GM23338 (cell line): ENCODE data around the gene REST. TPM values are rescaled to one million over a fixed set of nuclear protein-coding genes. Genes with fewer than 3 reads are reported as not detected.
A peak's percentile ranks its signal among the peaks of the same experiment; 100 is the strongest.

ENCODE experiments used
- ATAC-seq: fragments of 200-7000 bp; cut with Tn5 transposase; 3 replicates; pipeline ENCODE4 v1.9.1; 2020
- DNase-seq: peaks from one replicate; pipeline ENCODE4 v3.0.0-alpha.2; 2015; ENCODE audit warnings: low spot score
- H2AFZ ChIP-seq: fragments of 200-600 bp; sonication (generic); 2 replicates; pipeline ENCODE4 v1.8.0; 2016; ENCODE audit warnings: antibody characterized with exemption, mild to moderate bottlenecking, moderate library complexity
- H3F3A ChIP-seq: fragments of 200-600 bp; sonication (generic); replicated peaks from 2 replicates; pipeline ENCODE4 v1.8.0; 2017; ENCODE audit warnings: antibody characterized with exemption, mixed run types, low read depth
- H3K27ac ChIP-seq: fragments of 200-600 bp; sonication (generic); 2 replicates; pipeline ENCODE4 v1.6.1; 2016; ENCODE audit warnings: low read depth
- H3K27me3 ChIP-seq: fragments of 200-600 bp; sonication (generic); 2 replicates; pipeline ENCODE4 v1.8.0; 2016; ENCODE audit warnings: mild to moderate bottlenecking, mixed run types, moderate library complexity; ENCODE audit not compliant: insufficient read depth
- H3K36me3 ChIP-seq: fragments of 200-600 bp; sonication (generic); 2 replicates; pipeline ENCODE4 v1.8.0; 2016; ENCODE audit warnings: mild to moderate bottlenecking; ENCODE audit not compliant: insufficient read depth
- H3K4me1 ChIP-seq: fragments of 200-600 bp; sonication (generic); 2 replicates; pipeline ENCODE4 v1.8.0; 2016; ENCODE audit warnings: mild to moderate bottlenecking, moderate library complexity; ENCODE audit not compliant: insufficient read depth
- H3K4me2 ChIP-seq: fragments of 200-600 bp; sonication (generic); 2 replicates; pipeline ENCODE4 v1.7.1; 2017; ENCODE audit warnings: mixed run types
- H3K4me3 ChIP-seq: fragments of 200-600 bp; sonication (generic); 2 replicates; pipeline ENCODE4 v1.6.1; 2016; ENCODE audit warnings: mixed run types
- H3K79me2 ChIP-seq: fragments of 200-600 bp; sonication (generic); replicated peaks from 2 replicates; pipeline ENCODE4 v1.8.0; 2017; ENCODE audit warnings: mild to moderate bottlenecking; ENCODE audit not compliant: insufficient read depth
- H3K9me2 ChIP-seq: fragments of 200-600 bp; sonication (generic); 2 replicates; pipeline ENCODE4 v1.8.0; 2017; ENCODE audit not compliant: insufficient read depth
- H4K20me1 ChIP-seq: fragments of 200-600 bp; sonication (generic); replicated peaks from 2 replicates; pipeline ENCODE4 v1.8.0; 2017; ENCODE audit warnings: mild to moderate bottlenecking; ENCODE audit not compliant: insufficient read depth
- H3K27ac Mint-ChIP-seq: 2 replicates; pipeline ENCODE4 v1.8.0; 2020; ENCODE audit warnings: inconsistent platforms, mild to moderate bottlenecking, moderate library complexity, mixed read lengths
- H3K27me3 Mint-ChIP-seq: 3 replicates; pipeline ENCODE4 v1.8.0; 2022; ENCODE audit warnings: low read depth, mild to moderate bottlenecking, moderate library complexity, mixed read lengths, inconsistent platforms; ENCODE audit not compliant: insufficient read depth, poor library complexity
- H3K36me3 Mint-ChIP-seq: 3 replicates; pipeline ENCODE4 v1.8.0; 2021; ENCODE audit warnings: low read depth, mild to moderate bottlenecking, inconsistent platforms, moderate library complexity, mixed read lengths
- H3K4me1 Mint-ChIP-seq: 3 replicates; pipeline ENCODE4 v1.8.0; 2020; ENCODE audit warnings: mild to moderate bottlenecking, inconsistent platforms, mixed read lengths
- H3K4me3 Mint-ChIP-seq: 3 replicates; pipeline ENCODE4 v1.8.0; 2021; ENCODE audit warnings: moderate library complexity, mild to moderate bottlenecking, inconsistent platforms, mixed read lengths
- H3K9me3 Mint-ChIP-seq: 3 replicates; pipeline ENCODE4 v1.8.0; 2020; ENCODE audit warnings: moderate library complexity, mild to moderate bottlenecking, inconsistent platforms, mixed read lengths
- CREB1 ChIP-seq: fragments of 250-450 bp; sonication (Bioruptor Pico); IDR thresholded peaks from 2 replicates; pipeline ENCODE4 v1.5.0; 2020; ENCODE audit warnings: low read depth, mild to moderate bottlenecking, moderate library complexity
- JUNB ChIP-seq: IDR thresholded peaks from one replicate; pipeline ENCODE4 v1.6.1; 2016; ENCODE audit warnings: antibody characterized with exemption; ENCODE audit not compliant: unreplicated experiment
- POLR2AphosphoS5 ChIP-seq: IDR thresholded peaks from 2 replicates; pipeline ENCODE4 v1.6.1; 2016; ENCODE audit warnings: antibody characterized with exemption, low read depth
- ZNF114 ChIP-seq: fragments of 250-450 bp; sonication (Bioruptor Pico); IDR thresholded peaks from 2 replicates; pipeline ENCODE4 v1.5.0; 2020; ENCODE audit warnings: mild to moderate bottlenecking, moderate library complexity
- ZNF331 ChIP-seq: fragments of 250-450 bp; sonication (Bioruptor Pico); IDR thresholded peaks from 2 replicates; pipeline ENCODE4 v1.5.0; 2020; ENCODE audit warnings: low read depth, mild to moderate bottlenecking, moderate library complexity
- polyA plus RNA-seq: library from polyadenylated mRNA; unstranded; fragments of >200 nt; fragmentation: Nextera tagmentation; extraction: Ambion mirVana; gene quantifications from 2 replicates; pipeline ENCODE4 v1.2.1, GENCODE V29; 2016
- total RNA-seq: library from RNA; depleted of rRNA; stranded (reverse); fragments of >200 nt; shearing (Covaris generic); gene quantifications from 2 replicates; pipeline ENCODE4 v1.2.3, GENCODE V29; 2014
- TF ChIP-seq, protein P1 (sequence below): fragments of 250-450 bp; sonication (Bioruptor Pico); IDR thresholded peaks from 2 replicates; pipeline ENCODE4 v1.5.0; 2020; ENCODE audit warnings: mild to moderate bottlenecking, moderate library complexity
- TF ChIP-seq, protein P2 (sequence below), 2 experiments: fragments of 200-600 bp in 1 of 2; sonication (generic) in 1 of 2; conservative IDR thresholded peaks; 2 replicates each; pipeline versions ENCODE4 v1.5.1 to v1.6.1; 2016 to 2017; ENCODE audit warnings: antibody characterized with exemption in 2 of 2, low read depth in 2 of 2, mild to moderate bottlenecking in 2 of 2, moderate library complexity in 1 of 2

Gene REST
- total and polyA plus RNA-seq, 2 experiments from 2014 or later: 44.7 to 61.5 TPM

DNA sequence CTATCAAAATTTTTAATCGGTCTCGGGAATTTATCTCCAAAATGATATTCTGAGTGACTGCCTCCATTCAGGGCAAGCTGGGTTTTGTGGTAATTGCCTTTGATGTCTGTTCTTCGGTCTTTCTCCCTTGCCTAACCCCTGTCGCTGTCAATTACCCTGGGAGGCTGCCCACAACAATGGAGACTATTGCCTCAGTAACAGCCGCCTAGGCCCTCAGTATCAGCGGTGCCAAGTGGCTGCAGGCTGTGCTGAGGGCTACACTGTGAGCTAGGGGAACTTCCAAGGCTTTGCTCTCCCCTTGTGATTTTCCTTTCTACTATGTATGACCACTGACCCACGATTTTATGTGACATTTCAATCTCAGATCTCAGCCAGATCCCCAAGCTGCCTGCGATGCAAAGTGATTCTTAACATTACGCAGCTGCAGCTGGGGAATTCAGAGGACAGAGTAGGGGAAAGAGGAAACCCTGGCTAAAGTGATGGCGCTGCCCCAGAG is 36.3 kb upstream of the REST start (continued):
- TF ChIP-seq, protein P1, sequence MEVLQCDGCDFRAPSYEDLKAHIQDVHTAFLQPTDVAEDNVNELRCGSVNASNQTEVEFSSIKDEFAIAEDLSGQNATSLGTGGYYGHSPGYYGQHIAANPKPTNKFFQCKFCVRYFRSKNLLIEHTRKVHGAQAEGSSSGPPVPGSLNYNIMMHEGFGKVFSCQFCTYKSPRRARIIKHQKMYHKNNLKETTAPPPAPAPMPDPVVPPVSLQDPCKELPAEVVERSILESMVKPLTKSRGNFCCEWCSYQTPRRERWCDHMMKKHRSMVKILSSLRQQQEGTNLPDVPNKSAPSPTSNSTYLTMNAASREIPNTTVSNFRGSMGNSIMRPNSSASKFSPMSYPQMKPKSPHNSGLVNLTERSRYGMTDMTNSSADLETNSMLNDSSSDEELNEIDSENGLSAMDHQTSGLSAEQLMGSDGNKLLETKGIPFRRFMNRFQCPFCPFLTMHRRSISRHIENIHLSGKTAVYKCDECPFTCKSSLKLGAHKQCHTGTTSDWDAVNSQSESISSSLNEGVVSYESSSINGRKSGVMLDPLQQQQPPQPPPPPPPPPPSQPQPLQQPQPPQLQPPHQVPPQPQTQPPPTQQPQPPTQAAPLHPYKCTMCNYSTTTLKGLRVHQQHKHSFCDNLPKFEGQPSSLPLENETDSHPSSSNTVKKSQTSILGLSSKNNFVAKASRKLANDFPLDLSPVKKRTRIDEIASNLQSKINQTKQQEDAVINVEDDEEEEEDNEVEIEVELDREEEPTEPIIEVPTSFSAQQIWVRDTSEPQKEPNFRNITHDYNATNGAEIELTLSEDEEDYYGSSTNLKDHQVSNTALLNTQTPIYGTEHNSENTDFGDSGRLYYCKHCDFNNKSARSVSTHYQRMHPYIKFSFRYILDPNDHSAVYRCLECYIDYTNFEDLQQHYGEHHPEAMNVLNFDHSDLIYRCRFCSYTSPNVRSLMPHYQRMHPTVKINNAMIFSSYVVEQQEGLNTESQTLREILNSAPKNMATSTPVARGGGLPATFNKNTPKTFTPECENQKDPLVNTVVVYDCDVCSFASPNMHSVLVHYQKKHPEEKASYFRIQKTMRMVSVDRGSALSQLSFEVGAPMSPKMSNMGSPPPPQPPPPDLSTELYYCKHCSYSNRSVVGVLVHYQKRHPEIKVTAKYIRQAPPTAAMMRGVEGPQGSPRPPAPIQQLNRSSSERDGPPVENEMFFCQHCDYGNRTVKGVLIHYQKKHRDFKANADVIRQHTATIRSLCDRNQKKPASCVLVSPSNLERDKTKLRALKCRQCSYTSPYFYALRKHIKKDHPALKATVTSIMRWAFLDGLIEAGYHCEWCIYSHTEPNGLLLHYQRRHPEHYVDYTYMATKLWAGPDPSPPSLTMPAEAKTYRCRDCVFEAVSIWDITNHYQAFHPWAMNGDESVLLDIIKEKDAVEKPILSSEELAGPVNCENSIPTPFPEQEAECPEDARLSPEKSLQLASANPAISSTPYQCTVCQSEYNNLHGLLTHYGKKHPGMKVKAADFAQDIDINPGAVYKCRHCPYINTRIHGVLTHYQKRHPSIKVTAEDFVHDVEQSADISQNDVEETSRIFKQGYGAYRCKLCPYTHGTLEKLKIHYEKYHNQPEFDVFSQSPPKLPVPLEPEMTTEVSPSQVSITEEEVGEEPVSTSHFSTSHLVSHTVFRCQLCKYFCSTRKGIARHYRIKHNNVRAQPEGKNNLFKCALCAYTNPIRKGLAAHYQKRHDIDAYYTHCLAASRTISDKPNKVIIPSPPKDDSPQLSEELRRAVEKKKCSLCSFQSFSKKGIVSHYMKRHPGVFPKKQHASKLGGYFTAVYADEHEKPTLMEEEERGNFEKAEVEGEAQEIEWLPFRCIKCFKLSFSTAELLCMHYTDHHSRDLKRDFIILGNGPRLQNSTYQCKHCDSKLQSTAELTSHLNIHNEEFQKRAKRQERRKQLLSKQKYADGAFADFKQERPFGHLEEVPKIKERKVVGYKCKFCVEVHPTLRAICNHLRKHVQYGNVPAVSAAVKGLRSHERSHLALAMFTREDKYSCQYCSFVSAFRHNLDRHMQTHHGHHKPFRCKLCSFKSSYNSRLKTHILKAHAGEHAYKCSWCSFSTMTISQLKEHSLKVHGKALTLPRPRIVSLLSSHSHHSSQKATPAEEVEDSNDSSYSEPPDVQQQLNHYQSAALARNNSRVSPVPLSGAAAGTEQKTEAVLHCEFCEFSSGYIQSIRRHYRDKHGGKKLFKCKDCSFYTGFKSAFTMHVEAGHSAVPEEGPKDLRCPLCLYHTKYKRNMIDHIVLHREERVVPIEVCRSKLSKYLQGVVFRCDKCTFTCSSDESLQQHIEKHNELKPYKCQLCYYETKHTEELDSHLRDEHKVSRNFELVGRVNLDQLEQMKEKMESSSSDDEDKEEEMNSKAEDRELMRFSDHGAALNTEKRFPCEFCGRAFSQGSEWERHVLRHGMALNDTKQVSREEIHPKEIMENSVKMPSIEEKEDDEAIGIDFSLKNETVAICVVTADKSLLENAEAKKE (CRISPR knock-in tag): no peak
- TF ChIP-seq ZNF331 (CRISPR knock-in tag) (no peak), JUNB (no peak), CREB1 (CRISPR knock-in tag) (no peak)
- TF ChIP-seq, protein P2, sequence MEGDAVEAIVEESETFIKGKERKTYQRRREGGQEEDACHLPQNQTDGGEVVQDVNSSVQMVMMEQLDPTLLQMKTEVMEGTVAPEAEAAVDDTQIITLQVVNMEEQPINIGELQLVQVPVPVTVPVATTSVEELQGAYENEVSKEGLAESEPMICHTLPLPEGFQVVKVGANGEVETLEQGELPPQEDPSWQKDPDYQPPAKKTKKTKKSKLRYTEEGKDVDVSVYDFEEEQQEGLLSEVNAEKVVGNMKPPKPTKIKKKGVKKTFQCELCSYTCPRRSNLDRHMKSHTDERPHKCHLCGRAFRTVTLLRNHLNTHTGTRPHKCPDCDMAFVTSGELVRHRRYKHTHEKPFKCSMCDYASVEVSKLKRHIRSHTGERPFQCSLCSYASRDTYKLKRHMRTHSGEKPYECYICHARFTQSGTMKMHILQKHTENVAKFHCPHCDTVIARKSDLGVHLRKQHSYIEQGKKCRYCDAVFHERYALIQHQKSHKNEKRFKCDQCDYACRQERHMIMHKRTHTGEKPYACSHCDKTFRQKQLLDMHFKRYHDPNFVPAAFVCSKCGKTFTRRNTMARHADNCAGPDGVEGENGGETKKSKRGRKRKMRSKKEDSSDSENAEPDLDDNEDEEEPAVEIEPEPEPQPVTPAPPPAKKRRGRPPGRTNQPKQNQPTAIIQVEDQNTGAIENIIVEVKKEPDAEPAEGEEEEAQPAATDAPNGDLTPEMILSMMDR (conservative IDR thresholded peaks at IDR 0.05; ENCODE audit: low read depth in 2 of 2): no peak

DNA sequence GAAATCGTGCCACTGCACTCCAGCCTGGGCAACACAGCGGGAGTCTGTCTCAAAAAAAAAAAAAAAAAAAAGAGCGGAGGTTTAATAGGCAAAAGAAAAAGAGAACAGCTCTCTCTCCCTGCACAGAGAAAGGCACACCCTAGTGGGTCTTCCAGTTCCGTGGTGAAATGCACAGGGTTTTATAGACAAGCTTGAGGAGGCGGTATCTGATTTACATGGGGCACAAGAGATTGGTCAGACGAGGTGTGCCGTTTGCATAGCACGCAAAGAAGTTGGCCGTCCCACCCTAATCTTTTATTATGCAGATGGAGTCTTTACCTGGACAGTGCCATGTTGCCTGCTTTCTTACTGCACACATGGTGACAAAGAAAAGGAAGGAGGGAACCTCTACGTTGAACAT is 33.5 kb upstream of the REST start:
- H3K79me2 ChIP-seq: no peaks in the 10 kb centered on the region
- H3K4me2 ChIP-seq: peak overlapping the region; percentile 61
- H3K27me3 Mint-ChIP-seq: peaks cover 3% of the 10 kb centered on the region
- H3K36me3 Mint-ChIP-seq: no peaks in the 10 kb centered on the region
- H3K9me2 ChIP-seq: no peaks in the 10 kb centered on the region
- no peaks in the 10 kb centered on the region; the same call in 1 of the 2 replicates for H3F3A ChIP-seq
- peaks cover 18% of the 10 kb centered on the region for H3K4me1 ChIP-seq
- peak overlapping the region; percentile 20; the same call in 1 of the 2 replicates for H3K4me3 ChIP-seq
- peak overlapping the region; percentile 37 for H3K4me3 Mint-ChIP-seq
- H3K4me1 Mint-ChIP-seq: peaks cover 22% of the 10 kb centered on the region
- H3K27ac ChIP-seq: no peak overlapping the region; the same call in 1 of the 2 replicates
- no peaks in the 10 kb centered on the region for H4K20me1 ChIP-seq
- H2AFZ ChIP-seq: no peak overlapping the region
- peak; percentile 71 for DNase-seq
- TF ChIP-seq, protein P1 (CRISPR knock-in tag): no peak
- TF ChIP-seq ZNF114 (CRISPR knock-in tag): peak; percentile 47; the same call in 1 of the 2 replicates
- no peak for TF ChIP-seq ZNF331 (CRISPR knock-in tag)
- TF ChIP-seq POLR2AphosphoS5: peak; percentile 59
- H3K9me3 Mint-ChIP-seq: no peaks in the 10 kb centered on the region; the same call in 2 of the 3 replicates
- no peaks in the 10 kb centered on the region for H3K27me3 ChIP-seq
- H3K36me3 ChIP-seq: no peaks in the 10 kb centered on the region
- ATAC-seq: peak; percentile 78
- H3K27ac Mint-ChIP-seq: peak overlapping the region; percentile 61; the same call in 1 of the 2 replicates
